Measurements from ENCODE around the gene GON4L. TPM values are rescaled to one million over a fixed set of nuclear protein-coding genes. Genes with fewer than 3 reads are reported as not detected.

Gene GON4L
- total RNA-seq, 1 experiment from 2014 or later: 54.4 TPM

- TF ChIP-seq, protein P1, sequence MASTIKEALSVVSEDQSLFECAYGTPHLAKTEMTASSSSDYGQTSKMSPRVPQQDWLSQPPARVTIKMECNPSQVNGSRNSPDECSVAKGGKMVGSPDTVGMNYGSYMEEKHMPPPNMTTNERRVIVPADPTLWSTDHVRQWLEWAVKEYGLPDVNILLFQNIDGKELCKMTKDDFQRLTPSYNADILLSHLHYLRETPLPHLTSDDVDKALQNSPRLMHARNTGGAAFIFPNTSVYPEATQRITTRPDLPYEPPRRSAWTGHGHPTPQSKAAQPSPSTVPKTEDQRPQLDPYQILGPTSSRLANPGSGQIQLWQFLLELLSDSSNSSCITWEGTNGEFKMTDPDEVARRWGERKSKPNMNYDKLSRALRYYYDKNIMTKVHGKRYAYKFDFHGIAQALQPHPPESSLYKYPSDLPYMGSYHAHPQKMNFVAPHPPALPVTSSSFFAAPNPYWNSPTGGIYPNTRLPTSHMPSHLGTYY (CRISPR knock-in tag; IDR thresholded peaks at IDR 0.05): no peak
- no peak for TF ChIP-seq NR2C2 (CRISPR knock-in tag; IDR thresholded peaks at IDR 0.05)
- no peak for TF ChIP-seq CREB1 (CRISPR knock-in tag; IDR thresholded peaks at IDR 0.05)
- TF ChIP-seq CREM (CRISPR knock-in tag; IDR thresholded peaks at IDR 0.05): no peak
- TF ChIP-seq NFYB (CRISPR knock-in tag; conservative IDR thresholded peaks at IDR 0.05; ENCODE audit: low read depth): no peak
- no peak for TF ChIP-seq TEAD4 (CRISPR knock-in tag; IDR thresholded peaks at IDR 0.05)
- no peak for TF ChIP-seq JUN (CRISPR knock-in tag; IDR thresholded peaks at IDR 0.05)
Observed at GRCh38 chr1:155860970-155861510, 4.0 kb upstream of the GON4L start (continued).

DNA sequence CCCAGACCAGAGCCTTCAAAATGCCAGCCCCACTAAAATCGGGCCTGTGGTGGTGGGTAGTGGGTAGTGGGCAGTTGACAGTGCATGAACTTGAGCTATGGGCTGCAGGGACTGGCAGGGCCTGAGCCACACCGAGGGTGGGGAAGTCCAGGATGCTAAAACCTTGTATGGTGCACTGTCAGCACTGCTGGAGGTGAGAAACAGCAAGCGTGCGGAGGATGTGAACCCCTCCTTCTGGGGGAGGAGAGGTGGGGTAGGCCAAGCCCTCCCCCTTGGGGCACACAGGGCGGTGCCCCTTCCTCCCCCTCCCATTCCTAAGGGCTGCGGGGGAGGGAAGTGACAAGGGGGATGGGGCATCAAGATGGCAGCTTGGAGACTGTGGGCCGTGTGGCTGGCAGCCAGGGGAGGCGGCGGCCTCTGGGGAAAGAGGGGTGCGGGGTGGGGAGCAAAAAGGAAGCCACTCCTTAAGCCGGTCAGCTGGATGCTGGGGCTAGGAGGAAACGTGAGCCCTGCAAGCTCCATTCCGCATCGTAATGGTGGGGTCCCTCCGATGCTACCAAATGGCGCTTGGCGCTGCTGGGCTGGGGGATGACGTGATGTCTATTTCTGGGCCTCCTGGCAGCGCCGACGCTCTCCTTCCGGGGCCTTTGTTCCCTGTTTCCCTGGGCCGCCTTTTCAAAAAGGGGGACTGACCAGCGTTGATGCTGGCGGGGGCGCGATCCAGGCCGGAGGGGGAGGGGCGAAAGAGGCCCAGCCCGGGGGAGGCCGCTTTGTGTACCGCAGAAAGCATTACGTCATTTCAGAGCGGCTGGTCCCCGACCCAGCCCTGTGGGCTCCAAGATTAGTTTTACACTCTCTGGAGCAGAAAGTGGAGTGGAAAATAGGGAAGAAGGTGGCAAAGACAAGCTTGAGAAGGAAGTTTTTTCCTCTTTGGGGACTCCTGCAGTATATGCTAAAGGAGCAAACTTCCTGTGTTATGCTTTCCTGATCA is 3.2 kb upstream of the GON4L start:
- TF ChIP-seq ZNF138 (CRISPR knock-in tag; conservative IDR thresholded peaks at IDR 0.05) (no peak), NR2C2 (CRISPR knock-in tag; IDR thresholded peaks at IDR 0.05) (peak; percentile 36; the same call in 1 of the 2 replicates), HMGA2 (CRISPR knock-in tag; IDR thresholded peaks at IDR 0.05) (peak; percentile 73), GRHL2 (CRISPR knock-in tag; IDR thresholded peaks at IDR 0.05; ENCODE audit: insufficient replicate concordance, severe bottlenecking) (no peak), SP1 (CRISPR knock-in tag; conservative IDR thresholded peaks at IDR 0.05) (peak; percentile 51; the same call in 1 of the 2 replicates)
- TF ChIP-seq, protein P2, sequence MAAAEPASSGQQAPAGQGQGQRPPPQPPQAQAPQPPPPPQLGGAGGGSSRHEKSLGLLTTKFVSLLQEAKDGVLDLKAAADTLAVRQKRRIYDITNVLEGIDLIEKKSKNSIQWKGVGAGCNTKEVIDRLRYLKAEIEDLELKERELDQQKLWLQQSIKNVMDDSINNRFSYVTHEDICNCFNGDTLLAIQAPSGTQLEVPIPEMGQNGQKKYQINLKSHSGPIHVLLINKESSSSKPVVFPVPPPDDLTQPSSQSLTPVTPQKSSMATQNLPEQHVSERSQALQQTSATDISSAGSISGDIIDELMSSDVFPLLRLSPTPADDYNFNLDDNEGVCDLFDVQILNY (CRISPR knock-in tag; IDR thresholded peaks at IDR 0.05): 0 out of 2 replicates have a peak, but pooled peaks have one; percentile 32
- TF ChIP-seq, protein P3, sequence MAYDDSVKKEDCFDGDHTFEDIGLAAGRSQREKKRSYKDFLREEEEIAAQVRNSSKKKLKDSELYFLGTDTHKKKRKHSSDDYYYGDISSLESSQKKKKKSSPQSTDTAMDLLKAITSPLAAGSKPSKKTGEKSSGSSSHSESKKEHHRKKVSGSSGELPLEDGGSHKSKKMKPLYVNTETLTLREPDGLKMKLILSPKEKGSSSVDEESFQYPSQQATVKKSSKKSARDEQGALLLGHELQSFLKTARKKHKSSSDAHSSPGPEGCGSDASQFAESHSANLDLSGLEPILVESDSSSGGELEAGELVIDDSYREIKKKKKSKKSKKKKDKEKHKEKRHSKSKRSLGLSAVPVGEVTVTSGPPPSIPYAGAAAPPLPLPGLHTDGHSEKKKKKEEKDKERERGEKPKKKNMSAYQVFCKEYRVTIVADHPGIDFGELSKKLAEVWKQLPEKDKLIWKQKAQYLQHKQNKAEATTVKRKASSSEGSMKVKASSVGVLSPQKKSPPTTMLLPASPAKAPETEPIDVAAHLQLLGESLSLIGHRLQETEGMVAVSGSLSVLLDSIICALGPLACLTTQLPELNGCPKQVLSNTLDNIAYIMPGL (CRISPR knock-in tag; IDR thresholded peaks at IDR 0.05): peak; percentile 17; the same call in 1 of the 2 replicates
- CTCF ChIA-PET: interaction anchor here (1.0 to 1.4 kb wide), 6 partner anchors 19 to 206 kb away, joined by 3 to 6 read pairs (median 4); partner anchors contain the start of genes ARHGEF2 and KHDC4
- DNase-seq (ENCODE audit: low spot score) (peak; percentile 73), ATAC-seq (peak; percentile 18)
- POLR2A ChIA-PET: interaction anchor here (0.5 to 1.1 kb wide), 4 partner anchors 14 to 1249 kb away, joined by 3 to 5 read pairs (median 4); partner anchors contain the start of gene ARHGEF2
- peak overlapping the region; percentile 65 for H3K27ac Mint-ChIP-seq
- H3K9me3 Mint-ChIP-seq: no peaks in the 10 kb centered on the region
- H3K4me1 Mint-ChIP-seq: peaks cover 20% of the 10 kb centered on the region
- H3K36me3 Mint-ChIP-seq: peaks cover 2% of the 10 kb centered on the region
- H3K27me3 Mint-ChIP-seq (ENCODE audit: low read depth): no peaks in the 10 kb centered on the region; the same call in 1 of the 2 replicates
- peak overlapping the region; percentile 68 for H3K4me3 Mint-ChIP-seq

- Mint-ChIP-seq H3K36me3 (peaks cover 8% of the 10 kb centered on the region), H3K9me3 (no peaks in the 10 kb centered on the region), H3K27ac (peak within 1 kb of the TSS; percentile 91), H3K27me3 (ENCODE audit: low read depth) (no peaks in the 10 kb centered on the region; the same call in 1 of the 2 replicates), H3K4me3 (peak within 1 kb of the TSS; percentile 68), H3K4me1 (peaks cover 20% of the 10 kb centered on the region)
- peak; percentile 94 for DNase-seq (ENCODE audit: low spot score)
- ChIA-PET CTCF (interaction anchor here (1.0 to 1.4 kb wide), 6 partner anchors 20 to 207 kb away, joined by 3 to 6 read pairs (median 4); partner anchors contain the start of genes ARHGEF2 and KHDC4), POLR2A (interaction anchor here (0.6 to 1.1 kb wide), 4 partner anchors 9 to 1250 kb away, joined by 3 to 4 read pairs (median 4); partner anchors contain the start of gene ARHGEF2)
- ATAC-seq: peak; percentile 94
- TF ChIP-seq, protein P4, sequence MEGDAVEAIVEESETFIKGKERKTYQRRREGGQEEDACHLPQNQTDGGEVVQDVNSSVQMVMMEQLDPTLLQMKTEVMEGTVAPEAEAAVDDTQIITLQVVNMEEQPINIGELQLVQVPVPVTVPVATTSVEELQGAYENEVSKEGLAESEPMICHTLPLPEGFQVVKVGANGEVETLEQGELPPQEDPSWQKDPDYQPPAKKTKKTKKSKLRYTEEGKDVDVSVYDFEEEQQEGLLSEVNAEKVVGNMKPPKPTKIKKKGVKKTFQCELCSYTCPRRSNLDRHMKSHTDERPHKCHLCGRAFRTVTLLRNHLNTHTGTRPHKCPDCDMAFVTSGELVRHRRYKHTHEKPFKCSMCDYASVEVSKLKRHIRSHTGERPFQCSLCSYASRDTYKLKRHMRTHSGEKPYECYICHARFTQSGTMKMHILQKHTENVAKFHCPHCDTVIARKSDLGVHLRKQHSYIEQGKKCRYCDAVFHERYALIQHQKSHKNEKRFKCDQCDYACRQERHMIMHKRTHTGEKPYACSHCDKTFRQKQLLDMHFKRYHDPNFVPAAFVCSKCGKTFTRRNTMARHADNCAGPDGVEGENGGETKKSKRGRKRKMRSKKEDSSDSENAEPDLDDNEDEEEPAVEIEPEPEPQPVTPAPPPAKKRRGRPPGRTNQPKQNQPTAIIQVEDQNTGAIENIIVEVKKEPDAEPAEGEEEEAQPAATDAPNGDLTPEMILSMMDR (IDR thresholded peaks at IDR 0.05): no peak
- TF ChIP-seq ETV6 (CRISPR knock-in tag; IDR thresholded peaks at IDR 0.05): 0 out of 2 replicates have a peak, but pooled peaks have one; percentile 69
Observed at GRCh38 chr1:155859234-155859829, 2.3 kb upstream of the GON4L start, which contains the start of gene SYT11. TSS of gene SYT11 (plus strand) at chr1:155859567. CDS start at chr1:155859762, 195 bp downstream.
